Pancreas (tissue), 10 donors: Measurements from ENCODE around the gene GALNT17. TPM values are rescaled to one million over a fixed set of nuclear protein-coding genes. Genes with fewer than 3 reads are reported as not detected.

Experiments used
- ATAC-seq, 4 donors: fragments of 200-7000 bp; cut with Tn5 transposase; one replicate each; pipeline versions ENCODE4 v1.8.0 to v1.9.1; 2020; ENCODE audit warnings: mild to moderate bottlenecking in 4 of 4, moderate library complexity in 4 of 4
- DNase-seq, 6 donors: peaks; one replicate each; pipeline ENCODE4 v3.0.0-alpha.2; 2020
- FAIRE-seq: peaks from 2 replicates; lab custom pipeline; 2012; peaks lifted over from hg19 to GRCh38; lab: Jason Lieb, UNC
- H3K27ac ChIP-seq, 4 donors: fragments of 200-600 bp; sonication (generic); 1 replicate in 3 of 4; 2 replicates in 1 of 4; pipeline versions ENCODE4 v1.5.0 to v1.8.0; 2020
- H3K27me3 ChIP-seq, 4 donors: fragments of 200-600 bp; one replicate each; pipeline ENCODE4 v1.8.0; 2021
- H3K36me3 ChIP-seq, 3 donors: fragments of 200-600 bp; sonication (generic) in 1 of 3; one replicate each; pipeline versions ENCODE4 v1.5.0 to v1.8.0; 2020 to 2021
- H3K4me1 ChIP-seq, 3 donors: fragments of 200-600 bp; one replicate each; pipeline ENCODE4 v1.8.0; 2021
- H3K4me3 ChIP-seq, 4 donors: fragments of 200-600 bp; sonication (generic) in 2 of 4; one replicate each; pipeline versions ENCODE4 v1.5.0 to v1.8.0; 2020 to 2021
- H3K9me3 ChIP-seq, 4 donors: fragments of 200-600 bp; one replicate each; pipeline ENCODE4 v1.8.0; 2021
- CTCF ChIP-seq, 4 donors: fragments of 200-600 bp; sonication (generic) in 3 of 4; IDR thresholded peaks; one replicate each; pipeline versions ENCODE4 v1.5.0 to v1.8.0; 2021; ENCODE audit warnings: antibody characterized with exemption in 4 of 4
- WGBS, 2 donors: extraction: QIAGEN DNeasy Blood & Tissue Kit; methylation state at CpG; one replicate each; pipeline ENCODE4 v1.1.7; 2013; 5-methylcytosine and 5-hydroxymethylcytosine counted together
- intact Hi-C, 3 donors: fragments of 100-400 bp; cut with DNase I; formaldehyde crosslinking; loops; one replicate each; pipeline versions ENCODE4 v1.11.1 to v1.14.2; 2022
- polyA plus RNA-seq, 2 donors: library from polyadenylated mRNA; stranded (reverse); fragments of 200-250 nt; gene quantifications; one replicate each; pipeline ENCODE4 v1.2.3, GENCODE V29; 2013
- total RNA-seq, 6 donors: library from RNA; stranded (reverse); fragmentation: NEBNext Ultra II Directional in 4 of 6; extraction: Animal tissue kit (Norgen Biotek cat#: 25700) in 4 of 6; gene quantifications; one replicate each; pipeline versions ENCODE4 v1.2.1 to v1.2.4, GENCODE V29; 2021 to 2023
- donor health status: healthy with polysubstance abuse.
- donor health status: DM: no; HTN: no; CAD: no; lungs with moderate emphysema.
- donor health status: DM: no; HTN: no; CAD: no.
- donor health status: control.
- donor health status: control.
- donor health status: Bipolar disorder and iron deficiency.
- donor health status: DM: yes; HTN: yes; CAD: no.
- donor health status: DM: no; HTN: no; CAD: no.
- donor health status: DM: no; HTN: no; CAD: no.
- donor health status: DM: yes; HTN: yes; CAD: no.

GALNT17 gene
- total and polyA plus RNA-seq, 8 donors, result 0.70 to 4.6 (median 2.9) TPM

- Histone ChIP-seq H3K4me1 (no peaks in the 10 kb centered on the region), H3K36me3 (no peaks in the 10 kb centered on the region), H3K27ac (no peak overlapping the region), H3K4me3 (no peak overlapping the region), H3K9me3 (no peaks in the 10 kb centered on the region), H3K27me3 (no peaks in the 10 kb centered on the region)
- ATAC-seq, result peak in 1 of 4 donors; percentile 47
- intact Hi-C loops, result no loop called here
- WGBS, 2 donors, result 39 to 51% methylated on average over 7 of the region's 7 CpGs
- no peak for DNase-seq
- TF ChIP-seq CTCF (IDR thresholded peaks at IDR 0.05), result no peak
- no peak for FAIRE-seq
Measured at GRCh38 chr7:71517940-71518699, 386.2 kb downstream of the GALNT17 start.

GRCh38 chr7:71518880-71519279, 386.9 kb downstream of the GALNT17 start:
- WGBS, 2 donors, result 36 to 40% methylated on average over 2 of the region's 2 CpGs
- H3K36me3 ChIP-seq, result no peaks in the 10 kb centered on the region
- H3K9me3 ChIP-seq, result no peaks in the 10 kb centered on the region
- H3K27me3 ChIP-seq, result no peaks in the 10 kb centered on the region
- DNase-seq, result peak in 1 of 6 donors; percentile 21
- no peak overlapping the region for H3K27ac ChIP-seq
- no peaks in the 10 kb centered on the region for H3K4me1 ChIP-seq
- peak in 2 of 4 donors; percentile 62 to 85 for ATAC-seq
- no peak for TF ChIP-seq CTCF (IDR thresholded peaks at IDR 0.05)
- FAIRE-seq, result no peak
- no peak overlapping the region for H3K4me3 ChIP-seq
- intact Hi-C loops, result no loop called here

GRCh38 chr7:71521506-71521905, 389.6 kb downstream of the GALNT17 start:
- FAIRE-seq, result no peak

DNA sequence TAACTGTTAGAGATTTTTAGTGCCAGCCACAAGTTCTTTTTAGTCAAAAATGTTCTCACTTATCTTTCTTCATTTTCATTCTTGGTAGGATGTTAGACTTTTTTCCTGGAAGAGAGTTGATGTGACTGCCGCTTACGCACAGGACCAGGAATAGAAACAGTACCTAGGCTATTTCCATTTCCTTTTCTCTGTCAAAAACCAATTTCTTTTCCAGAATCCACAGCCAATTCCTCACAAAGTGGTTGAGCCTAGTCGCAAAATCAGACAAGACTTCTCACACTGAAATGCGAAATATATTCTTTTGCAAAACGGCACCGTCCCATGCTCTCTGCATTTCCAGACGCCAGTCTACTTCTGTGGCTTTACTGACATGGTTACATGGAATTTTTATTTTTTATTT, 394.2 kb downstream of the GALNT17 start:
- FAIRE-seq, result no peak
- no peak for ATAC-seq
- H3K9me3 ChIP-seq, result no peaks in the 10 kb centered on the region

More at GRCh38 chr7:71521506-71521905, 389.6 kb downstream of the GALNT17 start:
- intact Hi-C loops, result no loop called here
- Histone ChIP-seq H3K9me3 (no peaks in the 10 kb centered on the region), H3K4me3 (no peak overlapping the region), H3K27ac (no peak overlapping the region), H3K36me3 (no peaks in the 10 kb centered on the region), H3K4me1 (no peaks in the 10 kb centered on the region), H3K27me3 (no peaks in the 10 kb centered on the region)
- TF ChIP-seq CTCF (IDR thresholded peaks at IDR 0.05), result no peak
- 63 to 78% methylated on average over 5 of the region's 5 CpGs for WGBS, 2 donors
- DNase-seq, result no peak
- peak in 1 of 4 donors; percentile 41 for ATAC-seq

More for the DNA sequence above, 394.2 kb downstream of the GALNT17 start:
- H3K36me3 ChIP-seq, result no peaks in the 10 kb centered on the region
- no peaks in the 10 kb centered on the region for H3K27me3 ChIP-seq
- no peak for TF ChIP-seq CTCF (IDR thresholded peaks at IDR 0.05)
- no peak overlapping the region for H3K4me3 ChIP-seq
- DNase-seq, result no peak
- H3K27ac ChIP-seq, result no peak overlapping the region
- H3K4me1 ChIP-seq, result no peaks in the 10 kb centered on the region
- intact Hi-C loops, result no loop called here
- 94 to 95% methylated on average over 7 of the region's 7 CpGs for WGBS, 2 donors
